Measurements from ENCODE around the gene BCHE. TPM values are rescaled to one million over a fixed set of nuclear protein-coding genes. Genes with fewer than 3 reads are reported as not detected.

Gene BCHE
- total and polyA plus RNA-seq, 2 experiments from 2014 or later: 11.1 to 16.2 TPM

DNA sequence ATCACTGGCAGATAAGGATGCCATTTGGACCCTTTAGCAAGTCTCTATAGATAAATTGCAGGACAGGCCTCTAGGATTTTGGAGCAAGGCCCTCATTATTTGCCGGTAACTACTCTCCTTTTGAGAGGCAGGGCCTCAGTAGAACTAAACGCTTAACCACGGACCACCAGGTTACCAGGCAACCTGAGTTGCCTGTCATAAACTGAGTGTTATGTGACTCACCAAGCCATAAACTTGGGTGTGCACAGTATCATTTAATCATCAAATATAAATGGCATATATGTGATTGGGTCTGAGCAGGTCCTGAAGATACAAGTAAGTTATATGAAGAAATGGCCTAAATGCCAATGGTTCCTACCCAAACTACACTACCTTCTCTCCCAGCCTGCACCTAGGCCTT, 93.2 kb downstream of the BCHE start:
- Histone ChIP-seq H3K4me1 (ENCODE audit: low read depth) (no peaks in the 10 kb centered on the region), H3K4me3 (no peak overlapping the region), H3K9me3 (ENCODE audit: low read depth) (no peaks in the 10 kb centered on the region), H3K27ac (no peak overlapping the region), H3K36me3 (no peaks in the 10 kb centered on the region), H3K27me3 (no peaks in the 10 kb centered on the region)
- TF ChIP-seq, protein P1, sequence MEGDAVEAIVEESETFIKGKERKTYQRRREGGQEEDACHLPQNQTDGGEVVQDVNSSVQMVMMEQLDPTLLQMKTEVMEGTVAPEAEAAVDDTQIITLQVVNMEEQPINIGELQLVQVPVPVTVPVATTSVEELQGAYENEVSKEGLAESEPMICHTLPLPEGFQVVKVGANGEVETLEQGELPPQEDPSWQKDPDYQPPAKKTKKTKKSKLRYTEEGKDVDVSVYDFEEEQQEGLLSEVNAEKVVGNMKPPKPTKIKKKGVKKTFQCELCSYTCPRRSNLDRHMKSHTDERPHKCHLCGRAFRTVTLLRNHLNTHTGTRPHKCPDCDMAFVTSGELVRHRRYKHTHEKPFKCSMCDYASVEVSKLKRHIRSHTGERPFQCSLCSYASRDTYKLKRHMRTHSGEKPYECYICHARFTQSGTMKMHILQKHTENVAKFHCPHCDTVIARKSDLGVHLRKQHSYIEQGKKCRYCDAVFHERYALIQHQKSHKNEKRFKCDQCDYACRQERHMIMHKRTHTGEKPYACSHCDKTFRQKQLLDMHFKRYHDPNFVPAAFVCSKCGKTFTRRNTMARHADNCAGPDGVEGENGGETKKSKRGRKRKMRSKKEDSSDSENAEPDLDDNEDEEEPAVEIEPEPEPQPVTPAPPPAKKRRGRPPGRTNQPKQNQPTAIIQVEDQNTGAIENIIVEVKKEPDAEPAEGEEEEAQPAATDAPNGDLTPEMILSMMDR (IDR thresholded peaks at IDR 0.05; ENCODE audit: low read depth, low read length): no peak
- no peak for DNase-seq (ENCODE audit: low read depth in 1 of 2, low spot score in 1 of 2)

DNA sequence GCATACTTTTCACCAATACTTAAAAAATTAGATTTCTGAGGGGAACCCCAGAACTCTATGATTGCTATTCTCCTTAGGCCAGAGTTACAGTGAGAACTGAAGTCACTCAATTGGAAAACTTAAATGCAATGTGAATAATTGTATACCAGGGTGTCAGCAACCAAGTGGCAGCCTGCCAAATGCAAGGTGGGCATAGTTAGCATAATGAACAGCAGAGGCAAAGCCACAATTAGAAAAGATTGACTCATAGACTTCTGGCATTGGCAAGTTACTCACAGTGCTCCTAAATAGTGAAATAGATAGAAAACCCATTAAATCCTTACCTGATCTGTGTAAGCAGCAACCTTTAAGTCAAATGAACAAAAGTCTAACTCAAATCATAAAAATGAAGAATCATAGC, 94.9 kb downstream of the BCHE start:
- TF ChIP-seq, protein P1 (IDR thresholded peaks at IDR 0.05; ENCODE audit: low read depth, low read length): no peak
- H3K36me3 ChIP-seq: no peaks in the 10 kb centered on the region
- H3K27me3 ChIP-seq: no peaks in the 10 kb centered on the region
- no peak for DNase-seq (ENCODE audit: low read depth in 1 of 2, low spot score in 1 of 2)
- H3K9me3 ChIP-seq (ENCODE audit: low read depth): no peaks in the 10 kb centered on the region
- H3K4me1 ChIP-seq (ENCODE audit: low read depth): no peaks in the 10 kb centered on the region
- no peak overlapping the region for H3K27ac ChIP-seq
- no peak overlapping the region for H3K4me3 ChIP-seq

DNA sequence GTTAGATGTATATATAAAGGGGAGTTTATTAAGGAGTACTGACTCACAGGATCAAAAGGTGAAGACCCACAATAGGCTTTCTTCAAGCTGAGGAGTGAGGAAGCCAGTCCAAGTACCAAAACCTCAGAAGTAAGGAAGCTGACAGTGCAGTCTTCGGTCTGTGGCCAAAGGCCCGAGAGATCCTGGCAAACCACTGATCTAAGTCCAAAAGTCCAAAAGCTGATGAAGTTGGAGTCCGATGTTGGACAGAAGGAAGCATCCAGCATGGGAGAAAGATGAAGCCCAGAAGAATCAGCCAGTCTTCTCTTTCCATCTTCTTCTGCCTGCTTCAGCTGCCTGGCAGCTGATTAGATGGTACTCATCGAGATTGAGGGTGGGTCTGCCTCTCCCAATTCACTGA, 107.5 kb downstream of the BCHE start:
- H3K4me3 ChIP-seq: no peak overlapping the region
- TF ChIP-seq, protein P1 (IDR thresholded peaks at IDR 0.05; ENCODE audit: low read depth, low read length): no peak
- H3K27me3 ChIP-seq: no peaks in the 10 kb centered on the region
- no peaks in the 10 kb centered on the region for H3K36me3 ChIP-seq
- H3K4me1 ChIP-seq (ENCODE audit: low read depth): no peaks in the 10 kb centered on the region
- DNase-seq (ENCODE audit: low read depth in 1 of 2, low spot score in 1 of 2): no peak
- H3K27ac ChIP-seq: no peak overlapping the region
- H3K9me3 ChIP-seq (ENCODE audit: low read depth): no peaks in the 10 kb centered on the region

DNA sequence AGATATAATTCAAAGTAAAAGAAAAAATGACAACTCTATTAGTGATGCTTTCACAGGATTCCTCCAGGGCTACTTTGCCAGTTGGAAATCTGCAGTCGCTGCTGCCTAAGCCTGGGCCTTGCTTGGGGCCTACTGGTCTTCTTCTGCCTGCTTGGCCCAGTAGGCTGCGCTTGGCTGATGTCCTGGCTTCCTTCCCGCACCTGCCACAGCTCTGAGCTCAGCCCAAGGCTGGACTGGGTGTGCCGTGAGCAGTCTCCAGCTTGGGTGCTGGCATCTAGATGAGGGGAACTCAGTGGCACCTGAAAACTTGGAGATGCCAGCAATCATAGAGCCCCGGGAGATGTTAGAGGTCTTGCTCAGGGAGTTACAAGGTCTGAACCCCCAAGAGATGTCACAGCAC, 108.3 kb downstream of the BCHE start:
- Histone ChIP-seq H3K4me3 (no peak overlapping the region), H3K36me3 (no peaks in the 10 kb centered on the region), H3K9me3 (ENCODE audit: low read depth) (no peaks in the 10 kb centered on the region), H3K27ac (no peak overlapping the region), H3K27me3 (no peaks in the 10 kb centered on the region), H3K4me1 (ENCODE audit: low read depth) (no peaks in the 10 kb centered on the region)
- TF ChIP-seq, protein P1 (IDR thresholded peaks at IDR 0.05; ENCODE audit: low read depth, low read length): no peak
- DNase-seq (ENCODE audit: low read depth in 1 of 2, low spot score in 1 of 2): no peak

DNA sequence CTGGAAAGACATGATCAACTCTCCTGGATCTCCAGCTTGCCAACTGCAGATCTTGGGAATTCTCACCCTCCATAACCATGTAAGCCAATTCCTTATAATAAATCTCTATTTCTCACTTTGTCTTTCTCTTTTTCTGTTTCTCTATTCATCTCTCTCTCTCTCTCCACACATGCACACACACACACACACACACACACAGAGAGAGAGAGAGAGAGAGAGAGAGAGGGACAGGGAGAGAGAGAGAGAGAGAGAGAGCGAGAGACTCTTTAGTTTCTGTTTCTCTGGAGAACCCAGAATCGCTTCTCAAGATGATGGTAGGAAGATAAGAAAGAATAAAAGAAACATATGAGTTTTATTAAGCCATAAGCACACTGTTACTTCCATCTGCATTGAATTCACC, 111.9 kb downstream of the BCHE start:
- Histone ChIP-seq H3K27me3 (no peaks in the 10 kb centered on the region), H3K36me3 (no peaks in the 10 kb centered on the region), H3K4me3 (no peak overlapping the region), H3K9me3 (ENCODE audit: low read depth) (no peaks in the 10 kb centered on the region), H3K27ac (no peak overlapping the region), H3K4me1 (ENCODE audit: low read depth) (no peaks in the 10 kb centered on the region)
- no peak for DNase-seq (ENCODE audit: low read depth in 1 of 2, low spot score in 1 of 2)
- TF ChIP-seq, protein P1 (IDR thresholded peaks at IDR 0.05; ENCODE audit: low read depth, low read length): no peak
